ENCODE measurements around the gene HHLA2.

GRCh38 chr3:108281670-108282069, 14.7 kb upstream of the HHLA2 start:
- TF ChIP-seq EZH2 (optimal IDR thresholded peaks at IDR 0.05; ENCODE audit: low read depth, low read length) (no peak), CTCF (IDR thresholded peaks at IDR 0.05; ENCODE audit: low read length) (no peak)

Data from MM.1S (cell line).